ENCODE results near the gene SPAAR.

The SPAAR gene

GRCh38 chr9:35909274-35909673 is at the start of gene SPAAR:
TSS of gene SPAAR (plus strand) at chr9:35909490. CDS start at chr9:35910464, 974 bp downstream.
- ChIA-PET CTCF (no interaction called here), POLR2A (ENCODE audit: low non-redundant PET) (no interaction called here)
- H3K27ac ChIP-seq = peak within 1 kb of the TSS; percentile 100
- TF ChIP-seq CTCF (conservative IDR thresholded peaks at IDR 0.05; ENCODE audit: low read depth) = no peak
- DNase-seq (ENCODE audit: low spot score) = no peak

GRCh38 chr9:35859990-35860339 is 49.3 kb upstream of the SPAAR start:
- no peak for TF ChIP-seq CTCF (conservative IDR thresholded peaks at IDR 0.05; ENCODE audit: low read depth)
- H3K27ac ChIP-seq = no peak overlapping the region
- no peak for DNase-seq (ENCODE audit: low spot score)
- ChIA-PET CTCF (interaction anchor here (0.6 to 0.7 kb wide), 2 partner anchors 16 to 29 kb away, joined by 4 read pairs; no protein-coding TSS in a partner anchor), POLR2A (ENCODE audit: low non-redundant PET) (no interaction called here)

- CTCF ChIA-PET = interaction anchor here (0.5 to 2.0 kb wide), 3 partner anchors 21 to 323 kb away, joined by 3 to 6 read pairs (median 3); no protein-coding TSS in a partner anchor
- no peak for DNase-seq (ENCODE audit: low spot score)
- no peak overlapping the region for H3K27ac ChIP-seq
Observed at GRCh38 chr9:35861161-35861897, 48.0 kb upstream of the SPAAR start.

GRCh38 chr9:35862328-35862727 is 47.0 kb upstream of the SPAAR start:
- TF ChIP-seq CTCF (conservative IDR thresholded peaks at IDR 0.05; ENCODE audit: low read depth) = no peak
- DNase-seq (ENCODE audit: low spot score) = no peak
- ChIA-PET POLR2A (ENCODE audit: low non-redundant PET) (no interaction called here), CTCF (interaction anchor here (2.0 kb wide), 1 partner anchor 20 kb away, joined by 6 read pairs; no protein-coding TSS in a partner anchor)
- H3K27ac ChIP-seq = no peak overlapping the region

More at GRCh38 chr9:35861161-35861897, 48.0 kb upstream of the SPAAR start:
- no peak for TF ChIP-seq CTCF (conservative IDR thresholded peaks at IDR 0.05; ENCODE audit: low read depth)
- POLR2A ChIA-PET (ENCODE audit: low non-redundant PET) = no interaction called here

GRCh38 chr9:35863583-35863982 is 45.7 kb upstream of the SPAAR start:
- H3K27ac ChIP-seq = no peak overlapping the region
- ChIA-PET POLR2A (ENCODE audit: low non-redundant PET) (no interaction called here), CTCF (interaction anchor here (1.6 kb wide), 1 partner anchor 19 kb away, joined by 6 read pairs; no protein-coding TSS in a partner anchor)
- no peak for TF ChIP-seq CTCF (conservative IDR thresholded peaks at IDR 0.05; ENCODE audit: low read depth)
- DNase-seq (ENCODE audit: low spot score) = no peak

GRCh38 chr9:35864695-35865255 is 44.5 kb upstream of the SPAAR start:
- TF ChIP-seq CTCF (conservative IDR thresholded peaks at IDR 0.05; ENCODE audit: low read depth) = no peak
- POLR2A ChIA-PET (ENCODE audit: low non-redundant PET) = no interaction called here
- no peak for DNase-seq (ENCODE audit: low spot score)
- no peak overlapping the region for H3K27ac ChIP-seq
- CTCF ChIA-PET = interaction anchor here (0.6 to 1.6 kb wide), 3 partner anchors 17 to 51 kb away, joined by 3 to 6 read pairs (median 6); no protein-coding TSS in a partner anchor

Data from RWPE1 (cell line).